ENCODE measurements around the gene MAEA.

DNA sequence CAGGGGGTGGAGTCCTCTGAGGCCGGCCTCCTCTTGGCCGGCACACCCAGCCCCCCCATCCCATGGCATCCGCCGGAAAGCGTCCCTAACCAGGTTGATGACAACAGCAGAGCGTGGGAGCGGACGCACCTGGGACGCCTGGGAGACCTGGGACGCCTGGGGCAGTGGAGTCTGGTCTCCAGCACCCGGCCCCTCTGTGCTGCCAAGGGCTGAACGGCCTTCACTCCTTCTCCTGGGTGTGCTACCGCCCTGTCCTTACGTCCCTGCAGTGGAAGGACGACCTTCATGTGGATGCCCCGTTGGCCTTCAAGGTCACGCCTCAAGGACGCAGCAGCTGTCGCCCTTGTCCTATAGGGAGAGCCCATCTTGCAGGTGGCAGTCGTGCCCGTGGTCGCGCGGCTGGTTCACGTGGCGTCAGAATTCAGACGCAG, 89.7 kb downstream of the MAEA start:
- TF ChIP-seq, protein P1, sequence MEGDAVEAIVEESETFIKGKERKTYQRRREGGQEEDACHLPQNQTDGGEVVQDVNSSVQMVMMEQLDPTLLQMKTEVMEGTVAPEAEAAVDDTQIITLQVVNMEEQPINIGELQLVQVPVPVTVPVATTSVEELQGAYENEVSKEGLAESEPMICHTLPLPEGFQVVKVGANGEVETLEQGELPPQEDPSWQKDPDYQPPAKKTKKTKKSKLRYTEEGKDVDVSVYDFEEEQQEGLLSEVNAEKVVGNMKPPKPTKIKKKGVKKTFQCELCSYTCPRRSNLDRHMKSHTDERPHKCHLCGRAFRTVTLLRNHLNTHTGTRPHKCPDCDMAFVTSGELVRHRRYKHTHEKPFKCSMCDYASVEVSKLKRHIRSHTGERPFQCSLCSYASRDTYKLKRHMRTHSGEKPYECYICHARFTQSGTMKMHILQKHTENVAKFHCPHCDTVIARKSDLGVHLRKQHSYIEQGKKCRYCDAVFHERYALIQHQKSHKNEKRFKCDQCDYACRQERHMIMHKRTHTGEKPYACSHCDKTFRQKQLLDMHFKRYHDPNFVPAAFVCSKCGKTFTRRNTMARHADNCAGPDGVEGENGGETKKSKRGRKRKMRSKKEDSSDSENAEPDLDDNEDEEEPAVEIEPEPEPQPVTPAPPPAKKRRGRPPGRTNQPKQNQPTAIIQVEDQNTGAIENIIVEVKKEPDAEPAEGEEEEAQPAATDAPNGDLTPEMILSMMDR (IDR thresholded peaks at IDR 0.05; ENCODE audit: low read length) = no peak
- TF ChIP-seq EZH2 (IDR thresholded peaks at IDR 0.05; ENCODE audit: borderline replicate concordance, low read length) = no peak

Data from OCI-LY1 (cell line).